Smooth muscle cell (in vitro differentiated cells): ENCODE measurements around the gene DOCK3. TPM values are rescaled to one million over a fixed set of nuclear protein-coding genes. Genes with fewer than 3 reads are reported as not detected.

Source experiments
- DNase-seq: peaks from one replicate; lab custom pipeline; 2025; ENCODE audit not compliant: unreplicated experiment; lab: John Stamatoyannopoulos, UW
- H2AFZ ChIP-seq: fragments of 200-600 bp; sonication (generic); 2 replicates; pipeline ENCODE4 v1.6.0; 2016; ENCODE audit warnings: antibody characterized with exemption, low read depth, mild to moderate bottlenecking
- H3F3A ChIP-seq: fragments of 200-600 bp; sonication (generic); 2 replicates; pipeline ENCODE4 v1.6.0; 2017; ENCODE audit warnings: antibody characterized with exemption, low read depth
- H3K27ac ChIP-seq: fragments of 200-600 bp; sonication (generic); 2 replicates; pipeline ENCODE4 v1.5.1; 2016; ENCODE audit warnings: low read depth, mild to moderate bottlenecking
- H3K27me3 ChIP-seq: fragments of 200-600 bp; sonication (generic); 2 replicates; pipeline ENCODE4 v1.6.1; 2016; ENCODE audit warnings: low read depth, mild to moderate bottlenecking
- H3K36me3 ChIP-seq: fragments of 200-600 bp; sonication (generic); 2 replicates; pipeline ENCODE4 v1.5.1; 2016; ENCODE audit warnings: low read depth
- H3K4me1 ChIP-seq: fragments of 200-600 bp; sonication (generic); 2 replicates; pipeline ENCODE4 v1.5.1; 2016; ENCODE audit warnings: low read depth
- H3K4me2 ChIP-seq: fragments of 200-600 bp; sonication (generic); 2 replicates; pipeline ENCODE4 v1.6.0; 2016; ENCODE audit warnings: mild to moderate bottlenecking
- H3K4me3 ChIP-seq: fragments of 200-600 bp; sonication (generic); 2 replicates; pipeline ENCODE4 v1.5.1; 2016; ENCODE audit warnings: mild to moderate bottlenecking
- H3K79me2 ChIP-seq: fragments of 200-600 bp; sonication (generic); 2 replicates; pipeline ENCODE4 v1.6.0; 2016; ENCODE audit warnings: low read depth, mild to moderate bottlenecking
- H3K9ac ChIP-seq: fragments of 200-600 bp; sonication (generic); 2 replicates; pipeline ENCODE4 v1.6.0; 2016; ENCODE audit warnings: low read depth
- H3K9me3 ChIP-seq: fragments of 200-600 bp; sonication (generic); replicated peaks from 2 replicates; pipeline ENCODE4 v1.5.1; 2016; ENCODE audit warnings: low read depth
- H4K20me1 ChIP-seq: fragments of 200-600 bp; sonication (generic); 2 replicates; pipeline ENCODE4 v1.6.0; 2016; ENCODE audit warnings: low read depth
- CTCF ChIP-seq: fragments of 200-600 bp; sonication (generic); IDR thresholded peaks from 2 replicates; pipeline ENCODE4 v1.5.1; 2017; ENCODE audit warnings: borderline replicate concordance, mild to moderate bottlenecking, antibody characterized with exemption; ENCODE audit not compliant: insufficient read depth, poor library complexity, severe bottlenecking
- WGBS: methylation state at CpG from one replicate; pipeline ENCODE4 v1.1.7; 2016; ENCODE audit warnings: low lambda C conversion rate; 5-methylcytosine and 5-hydroxymethylcytosine counted together
- polyA plus RNA-seq: library from polyadenylated mRNA; unstranded; fragments of >200 nt; fragmentation: Nextera tagmentation; extraction: Ambion mirVana; gene quantifications from 2 replicates; pipeline ENCODE4 v1.2.1, GENCODE V29; 2016
- total RNA-seq: library from RNA; depleted of rRNA; stranded (reverse); fragments of >200 nt; gene quantifications from 2 replicates; pipeline ENCODE4 v1.2.3, GENCODE V29; 2014

Gene DOCK3
- total and polyA plus RNA-seq, 2 experiments from 2014 or later: 0.29 to 2.2 TPM

GRCh38 chr3:50689558-50689957 lies 14.8 kb downstream of the DOCK3 start:
- 58% methylated on average over 6 of the region's 6 CpGs for WGBS
- H3K27me3 ChIP-seq: no peaks in the 10 kb centered on the region
- no peaks in the 10 kb centered on the region for H3F3A ChIP-seq
- H3K4me3 ChIP-seq: no peak overlapping the region
- TF ChIP-seq CTCF: no peak
- no peaks in the 10 kb centered on the region for H3K4me1 ChIP-seq
- H3K79me2 ChIP-seq: no peaks in the 10 kb centered on the region
- H3K27ac ChIP-seq: no peak overlapping the region
- DNase-seq: no peak
- H2AFZ ChIP-seq: no peak overlapping the region
- no peaks in the 10 kb centered on the region for H3K36me3 ChIP-seq
- H3K4me2 ChIP-seq: no peak overlapping the region
- no peaks in the 10 kb centered on the region for H4K20me1 ChIP-seq
- H3K9me3 ChIP-seq: no peaks in the 10 kb centered on the region
- no peak overlapping the region for H3K9ac ChIP-seq

GRCh38 chr3:50695031-50695430 lies 20.3 kb downstream of the DOCK3 start:
- no peaks in the 10 kb centered on the region for H3K27me3 ChIP-seq
- no peaks in the 10 kb centered on the region for H3F3A ChIP-seq
- no peak overlapping the region for H3K27ac ChIP-seq
- no peak overlapping the region for H3K4me2 ChIP-seq
- DNase-seq: no peak
- TF ChIP-seq CTCF: no peak
- H2AFZ ChIP-seq: no peak overlapping the region
- H3K9me3 ChIP-seq: no peaks in the 10 kb centered on the region
- H3K79me2 ChIP-seq: no peaks in the 10 kb centered on the region
- H3K4me1 ChIP-seq: no peaks in the 10 kb centered on the region
- no peaks in the 10 kb centered on the region for H3K36me3 ChIP-seq
- WGBS: 80% methylated on average over 2 of the region's 2 CpGs
- no peak overlapping the region for H3K4me3 ChIP-seq
- no peak overlapping the region for H3K9ac ChIP-seq
- no peaks in the 10 kb centered on the region for H4K20me1 ChIP-seq

GRCh38 chr3:50696276-50696675 lies 21.5 kb downstream of the DOCK3 start:
- Histone ChIP-seq H3K36me3 (no peaks in the 10 kb centered on the region), H3K9ac (no peak overlapping the region), H4K20me1 (no peaks in the 10 kb centered on the region), H3K4me1 (no peaks in the 10 kb centered on the region), H3F3A (no peaks in the 10 kb centered on the region), H3K27me3 (no peaks in the 10 kb centered on the region), H3K4me3 (no peak overlapping the region), H3K4me2 (no peak overlapping the region), H3K27ac (no peak overlapping the region), H2AFZ (no peak overlapping the region), H3K79me2 (no peaks in the 10 kb centered on the region), H3K9me3 (no peaks in the 10 kb centered on the region)
- DNase-seq: no peak
- 90% methylated on average over 3 of the region's 3 CpGs for WGBS
- no peak for TF ChIP-seq CTCF

- Histone ChIP-seq H3K36me3 (no peaks in the 10 kb centered on the region), H3K9me3 (no peaks in the 10 kb centered on the region), H3K79me2 (no peaks in the 10 kb centered on the region), H3F3A (no peaks in the 10 kb centered on the region), H3K9ac (no peak overlapping the region), H2AFZ (no peak overlapping the region), H3K4me2 (no peak overlapping the region), H4K20me1 (no peaks in the 10 kb centered on the region), H3K4me1 (no peaks in the 10 kb centered on the region), H3K4me3 (no peak overlapping the region), H3K27ac (no peak overlapping the region), H3K27me3 (no peaks in the 10 kb centered on the region)
- DNase-seq: no peak
- WGBS: 97% methylated on average over 2 of the region's 2 CpGs
- no peak for TF ChIP-seq CTCF
These were observed 23.5 kb downstream of the DOCK3 start for GRCh38 chr3:50698269-50698668.
